Thyroid gland (tissue), 4 donors: ENCODE results near the gene ADARB2. TPM values are rescaled to one million over a fixed set of nuclear protein-coding genes. Genes with fewer than 3 reads are reported as not detected.

Experiments used
- DNase-seq, 2 donors: peaks; one replicate each; pipeline ENCODE4 v3.0.0-alpha.2; 2019
- H3K27ac ChIP-seq, 3 donors: fragments of 200-600 bp; sonication (generic); 1 replicate in 2 of 3; 2 replicates in 1 of 3; pipeline ENCODE4 v1.5.1; 2016 to 2019; ENCODE audit warnings: mild to moderate bottlenecking in 1 of 3, moderate library complexity in 1 of 3
- H3K27me3 ChIP-seq: fragments of 200-600 bp; sonication (generic); one replicate; pipeline ENCODE4 v1.5.1; 2019
- H3K36me3 ChIP-seq, 2 donors: fragments of 200-600 bp; sonication (generic); one replicate each; pipeline ENCODE4 v1.5.1; 2016 to 2019
- H3K4me1 ChIP-seq, 2 donors: fragments of 200-600 bp; sonication (generic); one replicate each; pipeline ENCODE4 v1.5.1; 2017 to 2019
- H3K4me3 ChIP-seq, 3 donors: fragments of 200-600 bp; sonication (generic); replicated peaks in 1 of 3; 1 replicate in 2 of 3; 2 replicates in 1 of 3; pipeline ENCODE4 v1.5.1; 2016; ENCODE audit warnings: mild to moderate bottlenecking in 1 of 3
- H3K9me3 ChIP-seq: fragments of 200-600 bp; sonication (generic); one replicate; pipeline ENCODE4 v1.5.1; 2017
- POLR2A ChIP-seq, 2 donors: fragments of 450-650 bp; IDR thresholded peaks; one replicate each; pipeline ENCODE4 v1.6.1; 2017; ENCODE audit warnings: antibody characterized with exemption in 2 of 2, mild to moderate bottlenecking in 2 of 2, moderate library complexity in 1 of 2
- WGBS, 2 donors: methylation state at CpG; one replicate each; pipeline ENCODE4 v1.1.5; 2017; 5-methylcytosine and 5-hydroxymethylcytosine counted together
- intact Hi-C: fragments of 100-400 bp; cut with DNase I; formaldehyde crosslinking; loops from one replicate; pipeline ENCODE4 v1.15.1; 2023
- total RNA-seq, 4 donors: library from RNA; depleted of rRNA; stranded (reverse); fragments of >200 nt; gene quantifications; one replicate each; pipeline ENCODE4 v1.2.3, GENCODE V29; 2016
- TF ChIP-seq, protein P1 (sequence below), 6 experiments: fragments of 200-600 bp in 3 of 6; fragments of 450-650 bp in 3 of 6; sonication (generic) in 3 of 6; IDR thresholded peaks; one replicate each; pipeline ENCODE4 v1.5.1; 2016 to 2019; ENCODE audit warnings: antibody characterized with exemption in 6 of 6, mild to moderate bottlenecking in 2 of 6, inconsistent platforms in 1 of 6, moderate library complexity in 1 of 6

ADARB2 gene
- total RNA-seq, 4 donors from 2014 or later = 0.08 to 0.15 TPM; not detected in 2

- DNase-seq = no peak
- 90 to 94% methylated on average over 7 of the region's 7 CpGs for WGBS, 2 donors
- no peak overlapping the region for H3K27ac ChIP-seq
- no peak overlapping the region for H3K4me3 ChIP-seq
- TF ChIP-seq POLR2A (IDR thresholded peaks at IDR 0.05) = no peak
- TF ChIP-seq, protein P1, sequence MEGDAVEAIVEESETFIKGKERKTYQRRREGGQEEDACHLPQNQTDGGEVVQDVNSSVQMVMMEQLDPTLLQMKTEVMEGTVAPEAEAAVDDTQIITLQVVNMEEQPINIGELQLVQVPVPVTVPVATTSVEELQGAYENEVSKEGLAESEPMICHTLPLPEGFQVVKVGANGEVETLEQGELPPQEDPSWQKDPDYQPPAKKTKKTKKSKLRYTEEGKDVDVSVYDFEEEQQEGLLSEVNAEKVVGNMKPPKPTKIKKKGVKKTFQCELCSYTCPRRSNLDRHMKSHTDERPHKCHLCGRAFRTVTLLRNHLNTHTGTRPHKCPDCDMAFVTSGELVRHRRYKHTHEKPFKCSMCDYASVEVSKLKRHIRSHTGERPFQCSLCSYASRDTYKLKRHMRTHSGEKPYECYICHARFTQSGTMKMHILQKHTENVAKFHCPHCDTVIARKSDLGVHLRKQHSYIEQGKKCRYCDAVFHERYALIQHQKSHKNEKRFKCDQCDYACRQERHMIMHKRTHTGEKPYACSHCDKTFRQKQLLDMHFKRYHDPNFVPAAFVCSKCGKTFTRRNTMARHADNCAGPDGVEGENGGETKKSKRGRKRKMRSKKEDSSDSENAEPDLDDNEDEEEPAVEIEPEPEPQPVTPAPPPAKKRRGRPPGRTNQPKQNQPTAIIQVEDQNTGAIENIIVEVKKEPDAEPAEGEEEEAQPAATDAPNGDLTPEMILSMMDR (IDR thresholded peaks at IDR 0.05) = no peak
- no peaks in the 10 kb centered on the region for H3K27me3 ChIP-seq
- no peaks in the 10 kb centered on the region for H3K9me3 ChIP-seq
- intact Hi-C loops = no loop called here
- no peaks in the 10 kb centered on the region for H3K4me1 ChIP-seq
- no peaks in the 10 kb centered on the region for H3K36me3 ChIP-seq
Measured at GRCh38 chr10:1373287-1373686, 364.0 kb downstream of the ADARB2 start.

DNA sequence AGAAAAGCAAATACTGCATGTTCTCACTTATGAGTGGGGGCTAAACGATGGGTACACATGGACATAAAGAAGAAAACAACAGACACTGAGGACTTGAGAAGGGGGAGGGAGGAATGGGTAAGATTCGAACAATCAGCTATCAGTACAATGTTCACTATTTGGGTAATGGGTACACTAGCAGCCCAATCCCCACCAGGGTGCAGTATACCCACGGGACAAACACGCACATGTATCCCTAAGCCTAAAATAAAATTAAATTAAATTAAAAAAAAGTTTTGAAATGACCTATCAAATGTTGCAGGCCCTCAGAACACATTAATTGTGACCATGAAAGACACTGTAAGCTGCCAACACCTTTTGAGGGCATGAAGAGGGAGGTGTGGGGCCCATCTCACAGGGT is 365.1 kb downstream of the ADARB2 start:
- DNase-seq = no peak
- H3K9me3 ChIP-seq = no peaks in the 10 kb centered on the region
- no peaks in the 10 kb centered on the region for H3K4me1 ChIP-seq
- no peaks in the 10 kb centered on the region for H3K27me3 ChIP-seq
- no peak overlapping the region for H3K27ac ChIP-seq
- WGBS, 2 donors = 89 to 91% methylated on average over 4 of the region's 4 CpGs
- no peaks in the 10 kb centered on the region for H3K36me3 ChIP-seq
- TF ChIP-seq, protein P1 (IDR thresholded peaks at IDR 0.05) = no peak
- TF ChIP-seq POLR2A (IDR thresholded peaks at IDR 0.05) = no peak
- H3K4me3 ChIP-seq = no peak overlapping the region
- intact Hi-C loops = no loop called here

DNA sequence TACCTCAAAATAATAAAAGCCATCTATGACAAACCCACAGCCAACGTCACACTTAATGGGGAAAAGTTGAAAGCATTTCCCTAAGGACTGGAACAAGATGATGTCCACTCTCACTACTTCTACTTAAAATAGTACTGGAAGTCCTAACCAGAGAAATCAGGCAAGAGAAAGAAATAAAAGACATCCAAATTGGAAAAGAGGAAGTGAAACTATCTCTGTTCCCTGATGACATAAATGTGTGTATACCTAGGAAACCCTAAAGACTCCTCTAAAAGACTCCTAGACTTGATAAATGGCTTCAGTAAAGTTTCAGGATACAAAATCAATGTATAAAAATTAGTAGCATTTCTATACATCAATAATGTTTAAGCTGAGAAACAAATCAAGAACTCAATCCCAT is 367.0 kb downstream of the ADARB2 start:
- no peak overlapping the region for H3K27ac ChIP-seq
- H3K36me3 ChIP-seq = no peaks in the 10 kb centered on the region
- DNase-seq = no peak
- no peak overlapping the region for H3K4me3 ChIP-seq
- no peaks in the 10 kb centered on the region for H3K27me3 ChIP-seq
- intact Hi-C loops = no loop called here
- 68 to 72% methylated on average over 1 of the region's 1 CpG for WGBS, 2 donors
- no peaks in the 10 kb centered on the region for H3K9me3 ChIP-seq
- no peaks in the 10 kb centered on the region for H3K4me1 ChIP-seq
- no peak for TF ChIP-seq POLR2A (IDR thresholded peaks at IDR 0.05)
- TF ChIP-seq, protein P1 (IDR thresholded peaks at IDR 0.05) = no peak

GRCh38 chr10:1369665-1370064 is 367.7 kb downstream of the ADARB2 start:
- Histone ChIP-seq H3K27me3 (no peaks in the 10 kb centered on the region), H3K4me1 (no peaks in the 10 kb centered on the region), H3K9me3 (no peaks in the 10 kb centered on the region), H3K27ac (no peak overlapping the region), H3K36me3 (no peaks in the 10 kb centered on the region), H3K4me3 (no peak overlapping the region)
- intact Hi-C loops = no loop called here
- WGBS, 2 donors = 72 to 75% methylated on average over 7 of the region's 7 CpGs
- TF ChIP-seq, protein P1 (IDR thresholded peaks at IDR 0.05) = no peak
- TF ChIP-seq POLR2A (IDR thresholded peaks at IDR 0.05) = no peak
- DNase-seq = no peak

- WGBS, 2 donors = 64% methylated on average over 7 of the region's 7 CpGs
- no peaks in the 10 kb centered on the region for H3K9me3 ChIP-seq
- H3K27me3 ChIP-seq = no peaks in the 10 kb centered on the region
- intact Hi-C loops = no loop called here
- no peak for TF ChIP-seq POLR2A (IDR thresholded peaks at IDR 0.05)
- TF ChIP-seq, protein P1 (IDR thresholded peaks at IDR 0.05) = no peak
- DNase-seq = no peak
- H3K4me1 ChIP-seq = no peaks in the 10 kb centered on the region
- H3K36me3 ChIP-seq = no peaks in the 10 kb centered on the region
- no peak overlapping the region for H3K27ac ChIP-seq
- no peak overlapping the region for H3K4me3 ChIP-seq
Measured at GRCh38 chr10:1369197-1369596, 368.1 kb downstream of the ADARB2 start.
